Left forelimb (tissue), 1 donor: ENCODE measurements around the gene GJC1.

Experiments
- DNase-seq: peaks from one replicate; pipeline ENCODE4 v3.0.0-alpha.2; 2018; ENCODE audit warnings: low spot score

Gene GJC1

GRCh38 chr17:44801880-44802279, 28.2 kb downstream of the GJC1 start:
- no peak for DNase-seq

GRCh38 chr17:44798356-44798755, 31.7 kb downstream of the GJC1 start:
- no peak for DNase-seq

GRCh38 chr17:44797802-44798201, 32.3 kb downstream of the GJC1 start:
- no peak for DNase-seq

- DNase-seq: no peak
Measured at GRCh38 chr17:44796731-44797130, 33.4 kb downstream of the GJC1 start.

GRCh38 chr17:44795928-44796327, 34.2 kb downstream of the GJC1 start:
- no peak for DNase-seq

- DNase-seq: no peak
Measured at GRCh38 chr17:44795421-44795820, 34.7 kb downstream of the GJC1 start.

- DNase-seq: no peak
Measured at GRCh38 chr17:44794851-44795413, 35.2 kb downstream of the GJC1 start.

- DNase-seq: no peak
Measured at GRCh38 chr17:44793885-44794842, 35.9 kb downstream of the GJC1 start.

- DNase-seq: no peak
Measured at GRCh38 chr17:44792276-44792675, 37.8 kb downstream of the GJC1 start.

- DNase-seq: no peak
Measured at GRCh38 chr17:44788139-44788538, 41.9 kb downstream of the GJC1 start.

GRCh38 chr17:44787271-44787940, 42.7 kb downstream of the GJC1 start:
- DNase-seq: no peak

- no peak for DNase-seq
Measured at GRCh38 chr17:44786551-44787081, 43.5 kb downstream of the GJC1 start.

GRCh38 chr17:44785921-44786320, 44.2 kb downstream of the GJC1 start:
- no peak for DNase-seq

- no peak for DNase-seq
Measured at GRCh38 chr17:44782326-44782850, 47.7 kb downstream of the GJC1 start.

GRCh38 chr17:44781551-44782325, 48.3 kb downstream of the GJC1 start:
- DNase-seq: no peak

- DNase-seq: no peak
Measured at GRCh38 chr17:44780845-44781480, 49.1 kb downstream of the GJC1 start.

GRCh38 chr17:44780161-44780560, 49.9 kb downstream of the GJC1 start:
- DNase-seq: no peak

- DNase-seq: peak; percentile 90
Measured at GRCh38 chr17:44779211-44780025, 50.7 kb downstream of the GJC1 start.

- DNase-seq: no peak
Measured at GRCh38 chr17:44778656-44779210, 51.4 kb downstream of the GJC1 start.
